Neutrophil (primary cell): ENCODE data around the gene TENT4A.

Experiments used
- H3K27ac ChIP-seq: fragments of 200-600 bp; sonication (generic); 2 replicates; pipeline ENCODE4 v1.5.1; 2016; ENCODE audit warnings: mild to moderate bottlenecking, moderate library complexity
- H3K27me3 ChIP-seq: fragments of 200-600 bp; sonication (generic); 2 replicates; pipeline ENCODE4 v1.6.0; 2016; ENCODE audit warnings: mild to moderate bottlenecking
- H3K36me3 ChIP-seq: fragments of 200-600 bp; sonication (generic); 2 replicates; pipeline ENCODE4 v1.5.1; 2017
- H3K4me1 ChIP-seq, 2 experiments: fragments of 200-600 bp in 1 of 2; sonication (generic) in 1 of 2; 1 replicate in 1 of 2; 2 replicates in 1 of 2; pipeline versions ENCODE4 v1.5.1 to v1.6.1; 2013 to 2016; ENCODE audit warnings: low read depth in 1 of 2, low read length in 1 of 2, mild to moderate bottlenecking in 1 of 2, moderate library complexity in 1 of 2; ENCODE audit not compliant: control insufficient read depth in 1 of 2, insufficient read depth in 1 of 2
- H3K4me3 ChIP-seq, 2 experiments: fragments of 200-600 bp in 1 of 2; sonication (generic) in 1 of 2; 1 replicate in 1 of 2; 2 replicates in 1 of 2; pipeline ENCODE4 v1.5.1; 2013 to 2016; ENCODE audit warnings: low read depth in 1 of 2, low read length in 1 of 2, mild to moderate bottlenecking in 1 of 2, moderate library complexity in 1 of 2
- H3K9me3 ChIP-seq: fragments of 200-600 bp; sonication (generic); 2 replicates; pipeline ENCODE4 v1.5.1; 2016
- TF ChIP-seq, protein P1 (sequence below): fragments of 200-600 bp; sonication (generic); IDR thresholded peaks from 2 replicates; pipeline ENCODE4 v1.5.1; 2016; ENCODE audit warnings: antibody characterized with exemption

The TENT4A gene

DNA sequence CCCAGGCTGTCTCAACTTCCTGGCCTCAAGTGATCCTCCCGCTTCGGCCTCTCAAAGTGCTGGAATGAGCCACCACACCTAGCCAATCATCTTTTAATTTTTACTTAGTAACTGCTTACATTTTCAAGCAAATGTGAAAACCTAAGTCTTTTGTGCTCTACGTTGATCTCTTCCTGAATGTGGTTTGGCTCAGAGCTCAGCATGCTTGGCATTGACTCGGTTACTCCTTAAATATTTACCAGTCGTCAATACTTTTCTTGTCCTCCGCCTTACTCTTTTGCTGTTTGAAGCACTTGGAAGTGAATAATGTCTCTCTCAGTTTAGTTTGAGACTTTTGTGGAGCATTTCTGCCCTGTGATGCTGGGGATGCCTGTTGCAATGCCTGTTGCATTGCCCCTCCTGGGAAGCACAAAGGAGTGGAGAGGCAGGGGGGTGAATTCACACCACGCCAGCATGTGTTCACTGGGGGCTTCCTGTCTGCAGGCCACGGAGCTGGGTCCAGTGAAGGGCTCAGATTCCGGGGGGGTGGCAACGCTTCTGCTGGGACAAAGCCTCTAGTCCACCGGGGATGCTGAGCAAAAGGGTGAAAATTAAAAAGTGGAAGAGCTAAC, 13.1 kb upstream of the TENT4A start:
- H3K27ac ChIP-seq: no peak overlapping the region
- H3K27me3 ChIP-seq: peaks cover 73% of the 10 kb centered on the region
- H3K9me3 ChIP-seq: no peaks in the 10 kb centered on the region
- no peak overlapping the region for H3K4me3 ChIP-seq
- peaks cover 18% of the 10 kb centered on the region in 2 experiments for H3K4me1 ChIP-seq
- TF ChIP-seq, protein P1, sequence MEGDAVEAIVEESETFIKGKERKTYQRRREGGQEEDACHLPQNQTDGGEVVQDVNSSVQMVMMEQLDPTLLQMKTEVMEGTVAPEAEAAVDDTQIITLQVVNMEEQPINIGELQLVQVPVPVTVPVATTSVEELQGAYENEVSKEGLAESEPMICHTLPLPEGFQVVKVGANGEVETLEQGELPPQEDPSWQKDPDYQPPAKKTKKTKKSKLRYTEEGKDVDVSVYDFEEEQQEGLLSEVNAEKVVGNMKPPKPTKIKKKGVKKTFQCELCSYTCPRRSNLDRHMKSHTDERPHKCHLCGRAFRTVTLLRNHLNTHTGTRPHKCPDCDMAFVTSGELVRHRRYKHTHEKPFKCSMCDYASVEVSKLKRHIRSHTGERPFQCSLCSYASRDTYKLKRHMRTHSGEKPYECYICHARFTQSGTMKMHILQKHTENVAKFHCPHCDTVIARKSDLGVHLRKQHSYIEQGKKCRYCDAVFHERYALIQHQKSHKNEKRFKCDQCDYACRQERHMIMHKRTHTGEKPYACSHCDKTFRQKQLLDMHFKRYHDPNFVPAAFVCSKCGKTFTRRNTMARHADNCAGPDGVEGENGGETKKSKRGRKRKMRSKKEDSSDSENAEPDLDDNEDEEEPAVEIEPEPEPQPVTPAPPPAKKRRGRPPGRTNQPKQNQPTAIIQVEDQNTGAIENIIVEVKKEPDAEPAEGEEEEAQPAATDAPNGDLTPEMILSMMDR: no peak
- H3K36me3 ChIP-seq: no peaks in the 10 kb centered on the region

DNA sequence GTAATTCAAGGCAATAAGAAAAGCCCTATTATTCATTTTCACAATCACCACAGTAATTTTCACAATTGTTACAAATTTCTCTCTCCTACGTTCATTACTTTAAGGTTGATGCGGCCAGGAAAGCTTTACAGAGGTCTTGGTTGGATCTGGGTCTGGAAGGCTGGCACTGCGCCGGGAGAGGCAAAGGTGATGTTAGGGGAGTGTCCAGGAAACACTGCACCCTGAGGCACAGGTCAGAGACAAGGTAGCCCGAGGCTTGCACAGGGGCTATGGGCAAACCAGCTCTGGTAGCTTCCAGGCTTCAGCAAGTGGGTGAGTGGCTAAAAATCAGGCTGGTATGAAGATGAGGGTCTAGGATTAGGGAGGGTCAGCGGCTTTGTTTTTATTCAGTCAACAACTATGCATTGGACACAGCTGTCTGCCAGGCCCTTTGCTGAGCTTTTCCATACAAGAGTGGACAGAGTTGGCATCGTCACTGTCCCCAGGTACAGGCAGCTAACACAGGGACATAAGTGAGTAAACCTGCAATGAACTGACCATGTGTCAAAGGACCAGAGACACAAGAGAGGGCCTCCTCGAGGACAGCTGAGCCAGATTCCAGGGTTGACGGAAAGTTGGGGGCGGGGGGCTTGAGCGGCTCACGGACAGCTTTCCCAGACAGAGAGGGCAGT, 12.4 kb upstream of the TENT4A start:
- H3K4me1 ChIP-seq: peaks cover 20 to 23% of the 10 kb centered on the region in 2 experiments
- H3K36me3 ChIP-seq: no peaks in the 10 kb centered on the region
- peaks cover 67% of the 10 kb centered on the region for H3K27me3 ChIP-seq
- TF ChIP-seq, protein P1: no peak
- no peak overlapping the region for H3K4me3 ChIP-seq
- H3K9me3 ChIP-seq: no peaks in the 10 kb centered on the region
- H3K27ac ChIP-seq: no peak overlapping the region

DNA sequence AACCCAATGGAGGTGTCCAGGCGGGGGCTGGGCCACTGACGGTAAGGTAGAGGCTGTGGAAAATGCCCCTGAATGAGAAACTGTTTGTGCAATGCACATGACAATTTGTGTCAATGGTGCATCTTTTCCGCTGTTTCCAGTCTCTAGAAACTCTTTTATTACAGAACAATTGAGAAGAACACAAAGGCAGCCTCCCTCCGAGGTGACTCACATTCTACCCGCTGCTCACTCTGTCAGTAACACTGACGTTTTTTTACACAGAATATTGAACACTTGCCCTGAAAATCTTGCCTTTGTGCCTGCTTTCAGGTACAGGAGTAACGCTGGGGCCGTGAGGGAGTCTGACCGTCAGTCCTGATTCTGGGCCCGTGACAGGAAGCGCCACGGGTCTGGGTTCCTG, 11.7 kb upstream of the TENT4A start:
- Histone ChIP-seq H3K9me3 (no peaks in the 10 kb centered on the region), H3K27me3 (peaks cover 60% of the 10 kb centered on the region), H3K36me3 (no peaks in the 10 kb centered on the region), H3K4me3 (no peak overlapping the region), H3K4me1 (peaks cover 20 to 23% of the 10 kb centered on the region in 2 experiments), H3K27ac (no peak overlapping the region)
- TF ChIP-seq, protein P1: no peak

DNA sequence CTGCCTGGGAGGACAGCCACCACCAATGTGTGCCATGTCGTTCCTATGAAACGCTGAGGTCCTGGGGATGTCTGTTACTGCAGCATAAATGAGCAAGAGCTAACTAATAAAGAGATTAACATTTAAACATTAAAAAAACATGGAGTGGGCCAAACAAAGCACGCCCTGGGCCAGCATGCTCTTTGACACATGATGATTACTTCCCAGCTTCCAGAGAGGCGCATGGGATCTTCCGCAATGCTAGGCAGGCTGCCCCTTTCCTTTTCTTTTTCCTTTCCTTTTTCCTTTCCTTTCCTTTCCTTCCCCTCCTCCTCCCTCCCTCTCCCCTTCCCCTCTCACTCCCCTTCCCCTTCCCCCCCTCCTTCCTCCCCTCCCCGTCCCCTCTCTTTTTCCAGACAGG, 10.6 kb upstream of the TENT4A start:
- H3K4me3 ChIP-seq: no peak overlapping the region
- H3K27ac ChIP-seq: no peak overlapping the region
- H3K27me3 ChIP-seq: peaks cover 50% of the 10 kb centered on the region
- TF ChIP-seq, protein P1: no peak
- no peaks in the 10 kb centered on the region for H3K36me3 ChIP-seq
- peaks cover 20 to 23% of the 10 kb centered on the region in 2 experiments for H3K4me1 ChIP-seq
- no peaks in the 10 kb centered on the region for H3K9me3 ChIP-seq

DNA sequence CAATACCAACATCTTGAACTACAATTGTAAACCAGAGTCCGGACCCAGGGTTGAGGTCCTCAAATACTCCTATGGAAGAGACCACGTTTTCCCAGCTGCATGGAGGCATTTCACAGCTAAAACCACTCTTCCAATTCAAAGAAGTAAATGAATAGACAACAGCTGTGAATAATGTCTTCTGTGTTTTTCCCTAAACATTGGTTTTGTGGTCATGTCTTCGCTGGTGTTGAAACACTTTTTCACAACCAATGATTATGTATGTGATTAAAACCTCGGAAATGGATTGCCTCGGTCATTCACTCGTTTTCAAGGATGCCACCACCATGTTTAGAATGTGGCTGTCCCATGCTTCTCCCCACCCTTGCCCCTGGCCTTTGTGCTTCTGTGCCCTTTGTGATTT, 9.4 kb upstream of the TENT4A start:
- peaks cover 20 to 23% of the 10 kb centered on the region in 2 experiments for H3K4me1 ChIP-seq
- H3K4me3 ChIP-seq: no peak overlapping the region
- H3K9me3 ChIP-seq: no peaks in the 10 kb centered on the region
- peaks cover 50% of the 10 kb centered on the region for H3K27me3 ChIP-seq
- TF ChIP-seq, protein P1: no peak
- peak overlapping the region; percentile 32 for H3K27ac ChIP-seq
- no peaks in the 10 kb centered on the region for H3K36me3 ChIP-seq
